Right ventricle myocardium inferior (tissue), 1 donor: Measurements from ENCODE around the gene PTPRN2. TPM values are rescaled to one million over a fixed set of nuclear protein-coding genes. Genes with fewer than 3 reads are reported as not detected.
"Not testable (repeated sequence)": the region's sequence is repeated elsewhere in the genome, so short reads cannot be mapped to it uniquely, and the experiment has no call there.

Experiments used
- ATAC-seq: fragments of 200-7000 bp; cut with Tn5 transposase; one replicate; pipeline ENCODE4 v1.9.1; 2020; ENCODE audit warnings: mild to moderate bottlenecking, moderate library complexity
- DNase-seq: peaks from one replicate; pipeline ENCODE4 v3.0.0; 2021; ENCODE audit errors: missing footprints
- intact Hi-C: fragments of 100-400 bp; cut with DNase I; formaldehyde crosslinking; loops from one replicate; pipeline ENCODE4 v1.11.0; 2022
- total RNA-seq: library from RNA; stranded (reverse); fragmentation: NEBNext Ultra II Directional; extraction: Animal tissue kit (Norgen Biotek cat#: 25700); gene quantifications from one replicate; pipeline ENCODE4 v1.2.1, GENCODE V29; 2021
- donor health status: DM: no; HTN: yes; CAD: no; lungs with severe emphysema.

PTPRN2 gene
- total RNA-seq, 1 donor from 2014 or later: 1.6 TPM

- DNase-seq (no peak), ATAC-seq (no peak)
- intact Hi-C loops: no loop called here
Observed at GRCh38 chr7:158320328-158320727, 267.3 kb downstream of the PTPRN2 start.

DNA sequence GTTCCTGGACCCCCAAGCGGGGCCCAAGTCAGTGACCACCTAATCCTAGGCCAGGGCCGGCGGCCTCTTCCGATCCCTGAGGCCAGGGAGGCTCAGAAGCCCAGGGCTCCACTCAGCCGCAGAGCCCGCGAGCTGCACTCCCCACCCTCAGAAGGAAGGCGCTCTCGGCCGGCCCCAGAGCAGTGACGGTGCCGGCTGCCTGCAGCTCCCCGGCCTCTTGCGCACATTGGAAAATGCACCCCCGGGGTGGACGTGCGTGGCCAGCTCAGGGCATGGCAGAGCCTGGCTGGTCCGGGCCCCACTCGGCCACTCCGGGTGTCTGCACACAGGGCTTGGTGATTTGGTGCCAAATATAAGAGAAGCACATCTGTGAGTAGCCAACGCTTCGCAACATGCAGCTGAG is 269.1 kb downstream of the PTPRN2 start:
- intact Hi-C loops: loop anchor here (5.0 kb wide), 1 partner anchor 301 kb away; no protein-coding TSS in a partner anchor
- DNase-seq: no peak
- ATAC-seq: no peak

- ATAC-seq (no peak), DNase-seq (no peak)
- intact Hi-C loops: loop anchor here (5.0 kb wide), 1 partner anchor 300 kb away; no protein-coding TSS in a partner anchor
Observed at GRCh38 chr7:158317238-158318205, 270.1 kb downstream of the PTPRN2 start.

- intact Hi-C loops: loop anchor here (5.0 kb wide), 1 partner anchor 299 kb away; no protein-coding TSS in a partner anchor
- no peak for ATAC-seq
- DNase-seq: no peak
Observed at GRCh38 chr7:158316466-158317031, 271.1 kb downstream of the PTPRN2 start.

DNA sequence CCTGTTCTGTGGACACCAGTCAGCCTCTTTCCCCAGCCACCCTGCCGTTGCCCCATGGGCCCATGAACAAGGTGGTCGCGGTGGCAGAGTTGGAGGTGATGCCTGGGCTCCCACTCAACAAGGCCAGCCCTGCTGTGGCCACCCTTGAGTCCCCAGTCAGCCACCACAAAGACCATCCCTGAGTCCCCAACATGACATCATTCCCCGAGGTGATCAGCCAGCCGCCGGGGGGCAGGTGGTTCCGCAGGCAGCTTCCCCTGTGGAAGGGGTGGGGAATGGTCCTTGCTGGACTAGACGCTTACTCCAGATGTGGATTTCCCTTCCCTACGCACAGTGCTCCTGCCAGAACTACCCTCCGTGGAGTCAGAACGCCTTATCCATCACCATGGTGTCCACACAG is 271.7 kb downstream of the PTPRN2 start:
- ATAC-seq: no peak
- intact Hi-C loops: loop anchor here (5.0 kb wide), 1 partner anchor 299 kb away; no protein-coding TSS in a partner anchor
- no peak for DNase-seq

- ATAC-seq: no peak
- no peak for DNase-seq
Observed at GRCh38 chr7:158315326-158315725, 272.3 kb downstream of the PTPRN2 start.

GRCh38 chr7:158314394-158314793 is 273.2 kb downstream of the PTPRN2 start:
- no peak for ATAC-seq
- DNase-seq: no peak
- intact Hi-C loops: no loop called here

More at GRCh38 chr7:158315326-158315725, 272.3 kb downstream of the PTPRN2 start:
- intact Hi-C loops: loop anchor here (5.0 kb wide), 1 partner anchor 298 kb away; no protein-coding TSS in a partner anchor

DNA sequence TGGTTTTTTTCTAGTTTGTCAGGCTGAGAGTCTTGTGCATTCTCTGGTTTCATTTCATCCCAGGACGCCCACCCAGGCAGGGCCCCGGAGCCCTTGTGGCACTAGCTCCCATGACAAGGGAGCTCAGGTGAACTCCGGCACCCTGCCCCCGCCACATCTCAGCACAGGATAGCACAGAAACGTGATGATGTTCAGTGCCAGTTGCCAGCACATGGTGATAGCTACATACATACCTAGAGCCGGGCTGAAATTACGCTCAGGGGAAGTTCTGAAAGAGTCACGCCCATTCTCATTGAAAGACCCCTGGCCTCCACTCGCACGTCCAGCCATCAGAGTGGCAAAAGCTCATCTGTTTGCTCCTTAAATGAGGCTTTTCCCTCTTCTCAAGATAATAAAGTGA is 273.7 kb downstream of the PTPRN2 start:
- ATAC-seq: no peak

GRCh38 chr7:158312789-158313188 is 274.8 kb downstream of the PTPRN2 start:
- no peak for DNase-seq
- intact Hi-C loops: no loop called here
- ATAC-seq: no peak

More for the DNA sequence above, 273.7 kb downstream of the PTPRN2 start:
- intact Hi-C loops: no loop called here
- no peak for DNase-seq

DNA sequence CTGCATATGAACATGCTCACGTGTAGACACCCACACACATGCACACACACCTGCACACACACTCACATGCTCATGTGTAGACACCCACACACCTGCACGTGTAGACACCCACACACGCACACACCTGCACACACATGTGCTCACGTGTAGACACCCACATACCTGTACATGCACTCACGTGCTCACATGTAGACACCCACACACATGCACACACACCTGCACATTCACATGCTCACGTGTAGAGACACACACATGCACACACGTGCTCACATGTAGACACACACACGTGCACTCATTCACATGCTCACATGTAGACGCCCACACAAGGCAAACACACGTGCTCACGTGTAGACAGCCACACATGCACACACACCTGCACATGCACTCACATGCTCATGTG is 275.8 kb downstream of the PTPRN2 start:
- ATAC-seq: no peak

DNA sequence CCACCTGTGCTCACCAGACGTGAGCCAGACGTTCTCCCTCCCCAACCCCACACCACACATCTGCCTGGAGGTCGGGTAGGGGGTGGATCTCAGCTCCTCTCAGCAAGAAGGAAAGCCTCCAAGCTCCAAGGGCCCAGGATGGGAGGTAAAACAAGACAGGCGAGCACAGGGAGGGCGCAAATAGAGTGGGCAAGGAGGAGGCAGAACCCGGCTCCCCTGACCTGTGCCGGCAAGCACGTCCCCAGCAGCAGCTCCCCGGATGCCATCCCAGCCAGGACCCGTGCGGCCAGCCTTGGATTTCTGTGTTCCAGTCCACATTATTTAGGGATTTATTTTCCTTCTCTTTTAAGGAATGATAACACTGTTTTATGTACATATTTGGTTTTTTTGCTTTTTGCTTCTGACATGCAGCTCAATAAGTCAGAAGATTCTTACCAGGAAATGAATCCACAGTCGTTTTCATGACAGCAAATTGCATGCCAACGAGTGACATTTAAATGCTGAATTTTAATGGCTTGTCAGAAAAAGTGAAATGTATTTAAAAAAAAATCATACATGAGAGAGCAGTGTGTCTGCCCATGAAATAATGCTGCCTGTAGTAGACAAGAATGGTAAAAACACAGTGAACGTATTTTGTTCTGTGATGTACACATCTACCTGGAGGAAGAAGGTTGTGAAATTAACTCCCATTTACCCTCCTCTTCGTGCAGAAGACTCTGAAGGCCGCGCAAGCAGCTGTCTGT is 276.5 kb downstream of the PTPRN2 start:
- intact Hi-C loops: no loop called here
- ATAC-seq (no peak), DNase-seq (no peak)

More for the DNA sequence above, 275.8 kb downstream of the PTPRN2 start:
- intact Hi-C loops: no loop called here
- no peak for DNase-seq

GRCh38 chr7:158309868-158310763 is 277.5 kb downstream of the PTPRN2 start:
- intact Hi-C loops: no loop called here
- ATAC-seq: no peak
- no peak for DNase-seq

DNA sequence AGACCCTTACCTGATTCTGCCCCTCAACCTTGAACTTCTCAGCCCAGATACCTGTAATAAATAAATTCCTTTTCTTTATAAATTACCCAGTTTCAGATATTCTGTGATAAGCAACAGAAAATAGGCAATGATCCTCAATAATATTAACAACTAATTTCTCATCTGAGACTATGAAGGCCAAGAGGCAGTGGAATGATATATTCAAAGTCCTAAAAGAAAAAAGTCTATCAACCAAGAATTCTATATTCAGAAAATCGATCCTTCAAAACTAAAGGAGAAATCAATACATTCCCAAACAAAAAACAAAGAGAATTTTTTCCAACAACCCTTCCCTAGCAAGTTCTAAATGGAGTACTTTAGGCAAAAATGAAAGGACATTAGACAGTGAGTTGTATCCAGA is 279.6 kb downstream of the PTPRN2 start:
- DNase-seq (no peak), ATAC-seq (no peak)
- intact Hi-C loops: no loop called here

DNA sequence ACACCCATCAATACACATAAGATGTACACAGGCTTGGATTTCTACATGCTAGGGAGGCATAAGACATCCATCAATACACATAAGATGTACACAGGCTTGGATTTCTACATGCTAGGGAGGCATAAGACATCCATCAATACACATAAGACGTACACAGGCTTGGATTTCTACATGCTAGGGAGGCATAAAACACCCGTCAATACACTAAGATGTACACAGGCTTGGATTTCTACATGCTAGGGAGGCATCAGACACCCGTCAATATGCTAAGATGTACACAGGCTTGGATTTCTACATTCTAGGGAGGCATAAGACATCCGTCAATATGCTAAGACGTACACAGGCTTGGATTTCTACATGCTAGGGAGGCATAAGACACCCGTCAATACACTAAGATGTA is 283.6 kb downstream of the PTPRN2 start:
- DNase-seq, intact Hi-C loops, ATAC-seq: not testable (repeated sequence)

GRCh38 chr7:158303121-158303520 is 284.5 kb downstream of the PTPRN2 start:
- ATAC-seq: no peak
- DNase-seq: no peak
- intact Hi-C loops: no loop called here

DNA sequence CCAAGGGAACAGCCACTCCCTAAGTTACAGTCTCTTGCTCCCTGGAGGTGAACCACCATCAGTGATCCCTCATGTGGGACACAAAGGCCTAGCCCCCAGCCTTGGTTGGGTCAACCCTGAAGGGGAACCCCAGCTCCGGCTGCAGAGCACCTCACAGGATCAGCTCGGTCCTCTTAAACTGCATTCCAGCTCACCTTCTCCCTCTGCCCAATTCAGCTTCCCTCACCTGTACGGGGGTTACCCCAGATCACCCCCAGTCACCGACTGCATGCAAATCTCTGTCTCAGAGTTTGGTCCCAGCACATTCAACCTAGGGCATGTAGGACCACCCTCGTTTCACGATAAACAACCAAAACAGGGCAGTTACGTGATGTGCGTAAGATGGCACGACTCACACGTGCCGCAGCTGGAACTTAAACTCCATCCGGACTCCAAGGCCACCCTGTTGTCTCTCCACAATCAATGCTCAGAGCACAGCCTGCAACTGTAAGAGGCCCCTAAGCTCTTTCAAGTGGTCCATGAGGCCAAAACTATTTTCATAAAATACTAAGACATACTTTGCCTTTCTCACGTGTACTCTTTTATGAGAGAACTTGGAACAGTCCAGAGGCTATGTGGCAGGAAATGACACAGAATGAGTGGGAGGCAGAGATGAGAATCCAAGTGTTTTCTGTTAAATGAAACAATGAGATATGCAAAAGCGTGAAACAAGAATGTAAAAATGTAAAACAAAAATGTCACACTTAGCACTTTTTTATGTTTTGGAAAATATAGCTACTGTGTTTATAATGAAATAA is 285.2 kb downstream of the PTPRN2 start:
- intact Hi-C loops: no loop called here
- ATAC-seq (no peak), DNase-seq (peak; percentile 45)

DNA sequence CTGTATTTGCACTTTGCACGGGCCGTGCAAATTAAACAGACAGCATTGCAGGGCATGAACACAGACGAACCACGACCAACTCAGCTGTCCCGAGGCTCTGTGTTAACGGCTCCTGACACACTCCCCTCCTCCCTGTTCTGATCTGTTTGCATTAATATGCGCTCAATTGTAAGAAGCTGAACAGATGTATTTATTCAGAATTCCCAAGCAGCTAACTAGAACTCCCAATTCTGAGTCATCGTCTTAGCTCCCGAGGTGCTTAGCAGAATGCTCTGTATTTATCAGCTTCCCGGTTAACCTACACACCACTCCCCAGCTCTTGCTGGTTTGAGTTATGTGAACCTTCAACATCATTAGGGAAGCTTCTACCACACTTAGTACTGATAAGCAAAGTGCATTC is 286.4 kb downstream of the PTPRN2 start:
- ATAC-seq (no peak), DNase-seq (peak; percentile 30)
- intact Hi-C loops: no loop called here
